H9 (cell line): ENCODE measurements around the gene MCEMP1. TPM values are rescaled to one million over a fixed set of nuclear protein-coding genes. Genes with fewer than 3 reads are reported as not detected.

Experiments used
- DNase-seq: peaks from one replicate; pipeline ENCODE4 v3.0.0-alpha.2; 2017
- H2AFZ ChIP-seq: one replicate; pipeline ENCODE4 v1.6.1; 2013; ENCODE audit warnings: mild to moderate bottlenecking, low read length, control low read depth, moderate library complexity
- H2AK5ac ChIP-seq: 2 replicates; pipeline ENCODE4 v1.6.1; 2013; ENCODE audit warnings: low read length, control low read depth, mixed read lengths; ENCODE audit not compliant: insufficient read length
- H2BK120ac ChIP-seq: one replicate; pipeline ENCODE4 v1.6.1; 2013; ENCODE audit warnings: low read depth, mild to moderate bottlenecking, low read length, control low read depth, inconsistent platforms; ENCODE audit not compliant: poor library complexity, severe bottlenecking
- H2BK12ac ChIP-seq: 2 replicates; pipeline ENCODE4 v1.6.1; 2013; ENCODE audit warnings: low read length, control low read depth, mixed read lengths, low read depth; ENCODE audit not compliant: insufficient read length
- H2BK15ac ChIP-seq: 2 replicates; pipeline ENCODE4 v1.6.1; 2013; ENCODE audit warnings: low read depth, low read length, control low read depth
- H2BK20ac ChIP-seq: one replicate; pipeline ENCODE4 v1.6.1; 2013; ENCODE audit warnings: low read depth, mild to moderate bottlenecking, low read length, control low read depth, inconsistent platforms; ENCODE audit not compliant: poor library complexity, severe bottlenecking
- H2BK5ac ChIP-seq: 2 replicates; pipeline ENCODE4 v1.6.1; 2013; ENCODE audit warnings: low read length, control low read depth, mixed read lengths; ENCODE audit not compliant: insufficient read length
- H3K14ac ChIP-seq: 2 replicates; pipeline ENCODE4 v1.6.1; 2013; ENCODE audit warnings: low read length, control low read depth; ENCODE audit not compliant: insufficient read depth
- H3K18ac ChIP-seq: 2 replicates; pipeline ENCODE4 v1.6.1; 2013; ENCODE audit warnings: low read depth, mild to moderate bottlenecking, mixed read lengths, low read length, control low read depth; ENCODE audit not compliant: insufficient read length
- H3K23ac ChIP-seq: 2 replicates; pipeline ENCODE4 v1.6.1; 2013; ENCODE audit warnings: low read length, control low read depth, mixed read lengths, low read depth; ENCODE audit not compliant: insufficient read length
- H3K23me2 ChIP-seq: 2 replicates; pipeline ENCODE4 v1.6.1; 2013; ENCODE audit warnings: low read depth, mild to moderate bottlenecking, mixed read lengths, low read length, control low read depth; ENCODE audit not compliant: insufficient read length, poor library complexity, severe bottlenecking
- H3K27ac ChIP-seq: 2 replicates; pipeline ENCODE4 v1.5.1; 2013; ENCODE audit warnings: low read length, control low read depth, mixed read lengths, low read depth; ENCODE audit not compliant: insufficient read length
- H3K27me3 ChIP-seq: 2 replicates; pipeline ENCODE4 v1.6.1; 2013; ENCODE audit warnings: low read length, control low read depth, inconsistent platforms; ENCODE audit not compliant: insufficient read depth
- H3K4ac ChIP-seq: 2 replicates; pipeline ENCODE4 v1.6.1; 2013; ENCODE audit warnings: low read depth, mild to moderate bottlenecking, control low read depth, inconsistent platforms, low read length, moderate library complexity
- H3K4me1 ChIP-seq: 2 replicates; pipeline ENCODE4 v1.6.1; 2013; ENCODE audit warnings: low read length, control low read depth, inconsistent platforms; ENCODE audit not compliant: insufficient read depth
- H3K4me2 ChIP-seq: 2 replicates; pipeline ENCODE4 v1.6.1; 2013; ENCODE audit warnings: low read length, control low read depth, mixed read lengths; ENCODE audit not compliant: insufficient read length, insufficient read depth
- H3K56ac ChIP-seq: 2 replicates; pipeline ENCODE4 v1.6.1; 2013; ENCODE audit warnings: low read depth, mild to moderate bottlenecking, mixed read lengths, low read length, control low read depth; ENCODE audit not compliant: insufficient read length
- H3K79me1 ChIP-seq: 2 replicates; pipeline ENCODE4 v1.6.1; 2013; ENCODE audit warnings: low read depth, mild to moderate bottlenecking, moderate library complexity, low read length, control low read depth, inconsistent platforms; ENCODE audit not compliant: insufficient read depth, poor library complexity, severe bottlenecking
- H3K79me2 ChIP-seq: 2 replicates; pipeline ENCODE4 v1.6.1; 2013; ENCODE audit warnings: low read length, control low read depth, inconsistent platforms; ENCODE audit not compliant: insufficient read depth
- H3K9ac ChIP-seq: 2 replicates; pipeline ENCODE4 v1.6.1; 2013; ENCODE audit warnings: low read length, control low read depth, mixed read lengths; ENCODE audit not compliant: insufficient read length; ENCODE audit errors: extremely low read depth
- H3K9me3 ChIP-seq: one replicate; pipeline ENCODE4 v1.6.1; 2013; ENCODE audit warnings: low read depth, low read length, inconsistent platforms; ENCODE audit not compliant: control insufficient read depth
- H3T11ph ChIP-seq: one replicate; pipeline ENCODE4 v1.6.1; 2013; ENCODE audit warnings: mild to moderate bottlenecking, low read length, control low read depth, inconsistent platforms
- H4K20me1 ChIP-seq: one replicate; pipeline ENCODE4 v1.6.1; 2013; ENCODE audit not compliant: control insufficient read depth, insufficient read length, insufficient read depth
- H4K5ac ChIP-seq: 2 replicates; pipeline ENCODE4 v1.6.1; 2013; ENCODE audit warnings: low read depth, mild to moderate bottlenecking, mixed read lengths, low read length, control low read depth; ENCODE audit not compliant: insufficient read length
- H4K8ac ChIP-seq: replicated peaks from 2 replicates; pipeline ENCODE4 v1.6.1; 2013; ENCODE audit warnings: low read length, control low read depth, mixed read lengths, low read depth; ENCODE audit not compliant: insufficient read length
- H4K91ac ChIP-seq: 2 replicates; pipeline ENCODE4 v1.6.1; 2013; ENCODE audit warnings: low read depth, mild to moderate bottlenecking, moderate library complexity, mixed read lengths, low read length, control low read depth; ENCODE audit not compliant: insufficient read length
- H3K27ac Mint-ChIP-seq, 3 experiments: 2 replicates in 2 of 3; 3 replicates in 1 of 3; pipeline ENCODE4 v1.8.0; 2020 to 2021; ENCODE audit warnings: mixed read lengths in 3 of 3, mild to moderate bottlenecking in 1 of 3, moderate library complexity in 1 of 3
- H3K27me3 Mint-ChIP-seq: 2 replicates; pipeline ENCODE4 v1.8.0; 2021; ENCODE audit warnings: low read depth, mild to moderate bottlenecking, moderate library complexity, mixed read lengths
- H3K36me3 Mint-ChIP-seq, 3 experiments: 2 replicates in 2 of 3; 3 replicates in 1 of 3; pipeline ENCODE4 v1.8.0; 2020 to 2021; ENCODE audit warnings: low read depth in 3 of 3, mixed read lengths in 3 of 3; ENCODE audit not compliant: insufficient read depth in 1 of 3
- H3K4me1 Mint-ChIP-seq, 2 experiments: 2 replicates each; pipeline ENCODE4 v1.8.0; 2020; ENCODE audit warnings: mixed read lengths in 2 of 2
- H3K4me3 Mint-ChIP-seq, 2 experiments: 2 replicates in 1 of 2; 3 replicates in 1 of 2; pipeline ENCODE4 v1.8.0; 2020 to 2021; ENCODE audit warnings: mild to moderate bottlenecking in 2 of 2, mixed read lengths in 2 of 2, moderate library complexity in 1 of 2
- H3K9me3 Mint-ChIP-seq, 2 experiments: 2 replicates in 1 of 2; 3 replicates in 1 of 2; pipeline ENCODE4 v1.8.0; 2020; ENCODE audit warnings: mild to moderate bottlenecking in 2 of 2, mixed read lengths in 2 of 2, moderate library complexity in 1 of 2
- CTCF ChIP-seq: fragments of 200-600 bp; sonication (generic); conservative IDR thresholded peaks from 3 replicates; pipeline ENCODE4 v1.8.0; 2021; ENCODE audit warnings: antibody characterized with exemption, mild to moderate bottlenecking
- WGBS: extraction: QIAGEN DNeasy Blood & Tissue Kit; methylation state at CpG from one replicate; pipeline ENCODE4 v1.1.7; 2013; ENCODE audit warnings: missing lambda C conversion rate, low lambda C conversion rate, mixed read lengths; ENCODE audit not compliant: insufficient read length; ENCODE audit errors: extremely low coverage; 5-methylcytosine and 5-hydroxymethylcytosine counted together
- total RNA-seq: library from RNA; stranded (reverse); gene quantifications from 2 replicates; pipeline ENCODE4 v1.2.1, GENCODE V29; 2021

The MCEMP1 gene
- total RNA-seq, 1 experiment from 2014 or later, result not detected

- H3K9me3 Mint-ChIP-seq, result no peaks in the 10 kb centered on the region
- Histone ChIP-seq H3K9ac (no peak overlapping the region), H4K5ac (no peak overlapping the region), H3T11ph (no peak overlapping the region), H2BK20ac (no peak overlapping the region), H4K8ac (no peak overlapping the region), H3K18ac (no peak overlapping the region), H2BK15ac (no peak overlapping the region; the same call in 1 of the 2 replicates), H3K56ac (no peak overlapping the region), H4K20me1 (no peaks in the 10 kb centered on the region), H3K14ac (no peak overlapping the region), H3K23ac (no peak overlapping the region), H3K27ac (no peak overlapping the region), H3K4ac (no peak overlapping the region), H3K27me3 (no peaks in the 10 kb centered on the region), H4K91ac (no peak overlapping the region), H3K79me2 (no peaks in the 10 kb centered on the region), H3K23me2 (no peaks in the 10 kb centered on the region), H2AFZ (no peak overlapping the region), H2BK5ac (no peak overlapping the region), H3K9me3 (no peaks in the 10 kb centered on the region), H2BK120ac (no peak overlapping the region), H3K79me1 (no peaks in the 10 kb centered on the region), H3K4me2 (no peak overlapping the region), H2AK5ac (no peak overlapping the region), H2BK12ac (no peak overlapping the region), H3K4me1 (no peaks in the 10 kb centered on the region)
- TF ChIP-seq CTCF, result no peak
- H3K36me3 Mint-ChIP-seq, result no peaks in the 10 kb centered on the region
- H3K27me3 Mint-ChIP-seq, result peaks cover 15% of the 10 kb centered on the region
- H3K4me3 Mint-ChIP-seq, result no peak overlapping the region
- no peak for DNase-seq
- peaks cover 0 to 4% of the 10 kb centered on the region in 2 experiments; a peak in 2 of 4 replicates for H3K4me1 Mint-ChIP-seq
- 0 out of 7 replicates have a peak overlapping the region, but pooled peaks of 1 of the 3 experiments have one; percentile 48 for H3K27ac Mint-ChIP-seq
- no CpG with 5 or more reads among the region's 5 CpGs for WGBS
Measured at GRCh38 chr19:7710616-7711015, 33.7 kb downstream of the MCEMP1 start.
